Mesenchymal stem cell (in vitro differentiated cells and primary cell): ENCODE data around the gene HMCES.

Experiments
- DNase-seq: peaks from one replicate; pipeline ENCODE4 v3.0.0-alpha.2; 2013
- H2AFZ ChIP-seq: one replicate; pipeline ENCODE4 v1.6.1; 2013; ENCODE audit warnings: low read depth, mild to moderate bottlenecking, control low read depth, inconsistent platforms, low read length, moderate library complexity
- H2AK5ac ChIP-seq: 2 replicates; pipeline ENCODE4 v1.6.1; 2013; ENCODE audit warnings: low read length, moderate library complexity, mild to moderate bottlenecking, inconsistent platforms; ENCODE audit not compliant: severe bottlenecking
- H2BK120ac ChIP-seq: one replicate; pipeline ENCODE4 v1.6.1; 2013; ENCODE audit warnings: low read depth, mild to moderate bottlenecking, inconsistent platforms, low read length, moderate library complexity
- H2BK12ac ChIP-seq, 2 experiments: one replicate each; pipeline ENCODE4 v1.6.1; 2013; ENCODE audit warnings: inconsistent platforms in 2 of 2, low read length in 2 of 2, mild to moderate bottlenecking in 2 of 2, moderate library complexity in 2 of 2, control low read depth in 1 of 2
- H2BK15ac ChIP-seq: one replicate; pipeline ENCODE4 v1.6.1; 2013; ENCODE audit warnings: mild to moderate bottlenecking, low read depth, inconsistent platforms; ENCODE audit not compliant: poor library complexity, severe bottlenecking
- H2BK5ac ChIP-seq: 2 replicates; pipeline ENCODE4 v1.6.1; 2013; ENCODE audit warnings: low read depth, mild to moderate bottlenecking, low read length, control low read depth, inconsistent platforms; ENCODE audit not compliant: poor library complexity, severe bottlenecking
- H3K14ac ChIP-seq, 2 experiments: one replicate each; pipeline ENCODE4 v1.6.1; 2013; ENCODE audit warnings: inconsistent platforms in 2 of 2, low read length in 2 of 2, control low read depth in 1 of 2, mild to moderate bottlenecking in 1 of 2, moderate library complexity in 1 of 2
- H3K18ac ChIP-seq, 2 experiments: one replicate each; pipeline ENCODE4 v1.6.1; 2013; ENCODE audit warnings: inconsistent platforms in 2 of 2, low read length in 2 of 2, control low read depth in 1 of 2, low read depth in 1 of 2, mild to moderate bottlenecking in 1 of 2
- H3K23ac ChIP-seq, 2 experiments: one replicate each; pipeline ENCODE4 v1.6.1; 2013; ENCODE audit warnings: inconsistent platforms in 2 of 2, low read length in 2 of 2, mild to moderate bottlenecking in 2 of 2, moderate library complexity in 2 of 2, control low read depth in 1 of 2
- H3K27ac ChIP-seq: 2 replicates; pipeline ENCODE4 v1.5.1; 2013; ENCODE audit warnings: mild to moderate bottlenecking, moderate library complexity, low read length, control low read depth, inconsistent platforms; ENCODE audit not compliant: poor library complexity, severe bottlenecking
- H3K27me3 ChIP-seq, 2 experiments: 2 replicates each; pipeline versions ENCODE4 v1.6.1 to v1.7.0; 2013; ENCODE audit warnings: low read length in 2 of 2, mild to moderate bottlenecking in 2 of 2, moderate library complexity in 2 of 2, control low read depth in 1 of 2, inconsistent platforms in 1 of 2; ENCODE audit not compliant: control insufficient read depth in 1 of 2, insufficient read depth in 1 of 2
- H3K36me3 ChIP-seq, 2 experiments: 2 replicates each; pipeline versions ENCODE4 v1.6.1 to v1.7.0; 2013; ENCODE audit warnings: low read length in 2 of 2, control low read depth in 1 of 2, inconsistent platforms in 1 of 2, low read depth in 1 of 2, mild to moderate bottlenecking in 1 of 2; ENCODE audit not compliant: insufficient read depth in 2 of 2, control insufficient read depth in 1 of 2
- H3K4ac ChIP-seq, 2 experiments: one replicate each; pipeline ENCODE4 v1.6.1; 2013; ENCODE audit warnings: inconsistent platforms in 2 of 2, low read length in 2 of 2, mild to moderate bottlenecking in 2 of 2, moderate library complexity in 2 of 2, control low read depth in 1 of 2, low read depth in 1 of 2
- H3K4me1 ChIP-seq: 2 replicates; pipeline ENCODE4 v1.6.1; 2013; ENCODE audit warnings: low read depth, low read length, control low read depth; ENCODE audit not compliant: control insufficient read depth, insufficient read depth
- H3K4me2 ChIP-seq: 2 replicates; pipeline ENCODE4 v1.6.1; 2013; ENCODE audit warnings: low read length, mild to moderate bottlenecking, inconsistent platforms; ENCODE audit not compliant: poor library complexity, severe bottlenecking
- H3K4me3 ChIP-seq, 2 experiments: 2 replicates each; pipeline versions ENCODE4 v1.5.1 to v1.7.0; 2013; ENCODE audit warnings: low read length in 2 of 2, mild to moderate bottlenecking in 2 of 2, control low read depth in 1 of 2, low read depth in 1 of 2; ENCODE audit not compliant: insufficient read depth in 1 of 2
- H3K79me1 ChIP-seq: replicated peaks from 2 replicates; pipeline ENCODE4 v1.6.1; 2013; ENCODE audit warnings: mild to moderate bottlenecking, control low read depth, low read length, inconsistent platforms; ENCODE audit not compliant: poor library complexity, severe bottlenecking
- H3K9ac ChIP-seq: 2 replicates; pipeline ENCODE4 v1.7.0; 2013; ENCODE audit warnings: mild to moderate bottlenecking, low read length, moderate library complexity
- H3K9me3 ChIP-seq: 2 replicates; pipeline ENCODE4 v1.7.0; 2013; ENCODE audit warnings: mild to moderate bottlenecking, low read length; ENCODE audit not compliant: control insufficient read depth
- H4K8ac ChIP-seq: one replicate; pipeline ENCODE4 v1.6.1; 2013; ENCODE audit warnings: inconsistent platforms, mild to moderate bottlenecking, low read length, moderate library complexity
- H4K91ac ChIP-seq: one replicate; pipeline ENCODE4 v1.6.1; 2013; ENCODE audit warnings: mild to moderate bottlenecking, low read length, inconsistent platforms
- WGBS: methylation state at CpG from one replicate; pipeline ENCODE4 v1.1.7; 2013; ENCODE audit warnings: mixed read lengths; 5-methylcytosine and 5-hydroxymethylcytosine counted together

HMCES gene

DNA sequence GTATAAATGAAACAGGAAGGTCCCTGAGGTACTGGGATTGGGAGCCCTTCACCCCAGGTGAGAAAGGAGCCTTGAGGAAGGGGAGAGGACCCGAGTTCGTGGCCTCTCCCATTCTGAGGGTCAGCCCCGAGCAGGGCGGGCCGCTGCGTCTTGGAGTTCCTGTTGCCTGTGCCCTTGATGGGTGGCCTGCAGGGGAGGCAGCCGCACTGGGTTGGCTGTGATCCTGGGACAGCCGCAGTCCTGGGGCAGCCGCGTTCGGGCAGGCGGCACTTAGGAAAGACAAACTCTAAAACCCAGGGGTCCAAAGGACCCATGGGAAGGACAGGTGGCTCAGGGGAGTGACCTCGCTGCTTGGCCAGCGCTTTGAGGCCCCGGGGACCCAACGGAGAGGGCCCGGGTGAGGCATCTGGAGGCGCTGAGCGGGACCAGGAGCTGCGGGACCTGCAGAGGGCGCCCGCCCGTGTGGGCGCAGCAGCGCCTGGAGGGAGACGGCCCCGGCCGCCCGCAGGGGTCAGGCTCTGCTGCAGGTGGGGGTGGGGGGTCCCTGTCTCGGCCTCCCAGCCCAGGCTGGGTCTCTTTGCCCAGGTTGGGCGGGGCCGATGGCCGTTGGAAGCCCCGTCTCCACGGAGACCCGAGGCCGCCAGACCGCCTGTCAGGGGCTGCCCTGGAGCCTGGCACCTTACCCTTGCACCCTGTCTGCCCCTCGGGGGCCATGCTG is 65.1 kb downstream of the HMCES start:
- Histone ChIP-seq H4K8ac (peak overlapping the region; percentile 81), H3K27me3 (peaks cover 55 to 58% of the 10 kb centered on the region in 2 experiments), H2BK5ac (no peak overlapping the region), H2AFZ (peak overlapping the region; percentile 1), H3K9ac (peak overlapping the region; percentile 32), H4K91ac (peak overlapping the region; percentile 34), H3K79me1 (no peaks in the 10 kb centered on the region), H2BK12ac (no peak overlapping the region), H3K4ac (peak overlapping the region in 1 of 2 experiments; percentile 73), H3K36me3 (no peaks in the 10 kb centered on the region), H2AK5ac (no peak overlapping the region), H3K27ac (no peak overlapping the region), H3K18ac (peak overlapping the region in 1 of 2 experiments; percentile 19), H3K4me3 (peak overlapping the region; percentile 7 to 51), H3K14ac (no peak overlapping the region), H2BK15ac (peak overlapping the region; percentile 26), H3K4me1 (peaks cover 12% of the 10 kb centered on the region), H3K4me2 (peak overlapping the region; percentile 84), H2BK120ac (no peak overlapping the region), H3K9me3 (no peaks in the 10 kb centered on the region), H3K23ac (no peak overlapping the region)
- WGBS, result 20% methylated on average over 36 of the region's 39 CpGs
- peak; percentile 39 for DNase-seq

DNA sequence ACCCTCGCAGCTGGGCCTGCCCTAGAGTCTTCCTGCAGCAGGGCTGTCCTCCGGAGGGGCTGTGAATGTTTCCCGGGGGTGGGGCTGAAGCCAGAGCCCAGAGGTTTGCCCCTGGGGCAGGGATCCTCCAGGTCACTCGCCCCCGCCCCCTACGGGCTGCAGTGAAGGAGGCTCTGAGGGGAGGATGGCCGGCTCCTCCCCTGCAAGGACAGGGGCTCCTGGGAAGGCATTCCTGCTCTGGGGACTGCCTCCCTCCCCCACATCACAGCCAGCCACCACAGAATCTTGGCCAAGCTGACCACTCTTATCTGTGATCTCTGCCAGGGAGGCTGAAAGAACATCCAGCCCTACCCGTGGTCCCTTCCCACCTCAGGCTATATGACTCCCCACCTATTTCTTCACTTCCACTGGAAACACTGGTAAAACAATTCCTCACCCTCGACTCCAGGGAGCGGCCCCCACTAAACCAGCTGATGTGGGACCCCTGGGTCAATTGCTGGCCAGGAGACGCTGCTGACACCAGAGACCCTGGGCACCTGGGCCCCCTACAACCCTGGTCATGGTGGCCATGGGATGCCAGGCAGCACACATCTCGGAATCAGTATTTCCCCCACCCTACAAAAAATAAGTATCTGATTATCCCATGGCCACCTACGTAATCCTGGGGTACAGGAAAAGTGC is 66.0 kb downstream of the HMCES start:
- Histone ChIP-seq H2AFZ (peak overlapping the region; percentile 1), H3K9ac (no peak overlapping the region), H3K27me3 (peaks cover 55 to 64% of the 10 kb centered on the region in 2 experiments), H2AK5ac (no peak overlapping the region), H2BK120ac (no peak overlapping the region), H4K8ac (peak overlapping the region; percentile 81), H3K4me3 (no peak overlapping the region), H3K27ac (no peak overlapping the region), H3K4ac (no peak overlapping the region), H3K23ac (no peak overlapping the region), H2BK5ac (no peak overlapping the region), H3K4me1 (peaks cover 12% of the 10 kb centered on the region), H4K91ac (no peak overlapping the region), H3K79me1 (no peaks in the 10 kb centered on the region), H3K14ac (no peak overlapping the region), H3K36me3 (no peaks in the 10 kb centered on the region), H3K4me2 (peak overlapping the region; percentile 84), H3K9me3 (no peaks in the 10 kb centered on the region), H2BK12ac (no peak overlapping the region), H3K18ac (peak overlapping the region; percentile 19 to 43), H2BK15ac (no peak overlapping the region)
- 41% methylated on average over 10 of the region's 13 CpGs for WGBS
- DNase-seq, result no peak

DNA sequence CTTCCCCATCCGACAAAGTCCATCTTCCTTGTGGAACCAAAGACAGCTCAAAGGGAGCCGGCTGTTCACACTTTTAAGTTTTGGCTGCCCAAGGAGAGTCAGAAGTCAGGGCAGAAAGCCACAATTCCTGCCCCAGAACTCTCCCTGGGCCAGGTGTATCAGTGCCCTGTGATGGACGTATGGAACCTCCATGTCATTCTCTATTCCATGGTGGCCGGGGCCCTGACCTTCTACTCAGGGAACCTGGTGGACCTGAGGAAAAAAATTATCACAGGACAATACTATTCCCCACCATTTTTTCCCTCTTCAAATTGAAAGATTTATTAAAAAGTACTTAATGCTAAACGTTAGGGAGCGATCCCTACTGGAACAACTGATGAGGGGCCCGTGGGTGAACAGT is 66.6 kb downstream of the HMCES start:
- H3K9me3 ChIP-seq, result no peaks in the 10 kb centered on the region
- H4K91ac ChIP-seq, result no peak overlapping the region
- H3K23ac ChIP-seq, result no peak overlapping the region
- H3K36me3 ChIP-seq, result no peaks in the 10 kb centered on the region
- no peak overlapping the region for H2BK5ac ChIP-seq
- no peak overlapping the region for H2AFZ ChIP-seq
- no peak overlapping the region for H3K18ac ChIP-seq
- H3K4me1 ChIP-seq, result peaks cover 12% of the 10 kb centered on the region
- no peak overlapping the region for H3K14ac ChIP-seq
- H3K4me3 ChIP-seq, result no peak overlapping the region
- no peak for DNase-seq
- 90% methylated on average over 7 of the region's 7 CpGs for WGBS
- H3K79me1 ChIP-seq, result no peaks in the 10 kb centered on the region
- H3K4ac ChIP-seq, result no peak overlapping the region
- H3K4me2 ChIP-seq, result no peak overlapping the region
- H3K9ac ChIP-seq, result no peak overlapping the region
- no peak overlapping the region for H2BK12ac ChIP-seq
- H2BK15ac ChIP-seq, result no peak overlapping the region
- no peak overlapping the region for H3K27ac ChIP-seq
- H3K27me3 ChIP-seq, result peaks cover 55 to 70% of the 10 kb centered on the region in 2 experiments
- H2BK120ac ChIP-seq, result no peak overlapping the region
- H4K8ac ChIP-seq, result no peak overlapping the region
- H2AK5ac ChIP-seq, result no peak overlapping the region

DNA sequence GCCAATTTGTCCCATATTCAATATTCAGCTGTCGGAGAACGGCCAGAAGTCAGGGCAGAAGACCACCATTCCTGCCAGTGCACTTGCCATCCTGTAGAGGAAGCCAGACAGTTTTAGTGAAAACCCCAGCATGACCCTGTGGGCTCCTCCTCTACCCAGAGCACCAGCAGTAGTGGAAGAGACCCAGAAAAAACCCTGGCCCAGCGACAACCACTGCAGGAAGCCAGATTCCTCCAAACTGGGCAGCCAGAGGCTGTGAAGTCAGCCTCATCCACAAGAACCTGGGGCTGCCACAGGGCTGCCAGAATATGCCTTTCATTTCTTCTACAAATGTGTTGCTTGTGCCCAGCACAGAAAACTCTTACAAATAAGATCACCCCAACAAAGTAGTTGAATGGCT is 67.3 kb downstream of the HMCES start:
- Histone ChIP-seq H3K4me3 (no peak overlapping the region), H3K18ac (no peak overlapping the region), H4K91ac (no peak overlapping the region), H3K4ac (no peak overlapping the region), H4K8ac (no peak overlapping the region), H3K9me3 (no peaks in the 10 kb centered on the region), H2AFZ (no peak overlapping the region), H3K23ac (no peak overlapping the region), H2BK5ac (no peak overlapping the region), H3K36me3 (no peaks in the 10 kb centered on the region), H3K9ac (no peak overlapping the region), H2AK5ac (no peak overlapping the region), H3K4me2 (no peak overlapping the region), H3K79me1 (no peaks in the 10 kb centered on the region), H3K27ac (no peak overlapping the region), H2BK120ac (no peak overlapping the region), H3K4me1 (peaks cover 12% of the 10 kb centered on the region), H3K14ac (no peak overlapping the region), H2BK12ac (no peak overlapping the region), H3K27me3 (peaks cover 58 to 70% of the 10 kb centered on the region in 2 experiments), H2BK15ac (no peak overlapping the region)
- no peak for DNase-seq
- WGBS, result 67% methylated on average over 3 of the region's 3 CpGs
